T-helper 17 cell (primary cell): ENCODE results near the gene ZNF787. TPM values are rescaled to one million over a fixed set of nuclear protein-coding genes. Genes with fewer than 3 reads are reported as not detected.
A peak's percentile ranks its signal among the peaks of the same experiment; 100 is the strongest.

Experiments
- ATAC-seq: fragments of 150-1000 bp; cut with Tn5 transposase; 2 replicates; pipeline ENCODE4 v1.10.0; 2021; ENCODE audit warnings: mild to moderate bottlenecking, moderate library complexity
- DNase-seq, 3 donors: peaks; one replicate each; pipeline versions ENCODE4 v3.0.0 to v3.0.0-alpha.2; 2020 to 2021
- H3K9me3 ChIP-seq: one replicate; pipeline ENCODE4 v1.7.0; 2013; ENCODE audit warnings: low read length, mild to moderate bottlenecking; ENCODE audit not compliant: control insufficient read depth, poor library complexity, severe bottlenecking
- H3K27ac Mint-ChIP-seq: one replicate; pipeline ENCODE4 v1.8.0; 2022; ENCODE audit warnings: mild to moderate bottlenecking, moderate library complexity, mixed read lengths
- H3K27me3 Mint-ChIP-seq: one replicate; pipeline ENCODE4 v1.8.0; 2022; ENCODE audit warnings: mixed read lengths
- H3K36me3 Mint-ChIP-seq: one replicate; pipeline ENCODE4 v1.8.0; 2022; ENCODE audit warnings: low read depth, mixed read lengths
- H3K4me1 Mint-ChIP-seq: one replicate; pipeline ENCODE4 v1.8.0; 2022; ENCODE audit warnings: mild to moderate bottlenecking, mixed read lengths
- H3K4me3 Mint-ChIP-seq: one replicate; pipeline ENCODE4 v1.8.0; 2022; ENCODE audit warnings: mild to moderate bottlenecking, moderate library complexity, mixed read lengths
- total RNA-seq, 4 donors: library from RNA in 2 of 4; stranded (reverse) in 2 of 4; gene quantifications; one replicate each; pipeline ENCODE4 v1.2.3 and lab custom pipeline; 2022 to 2026

ZNF787 gene
- total RNA-seq, 2 donors from 2014 or later: 17.2 to 22.2 TPM

- Mint-ChIP-seq H3K27me3 (no peaks in the 10 kb centered on the region), H3K4me3 (peak overlapping the region; percentile 1), H3K4me1 (peaks cover 7% of the 10 kb centered on the region), H3K36me3 (no peaks in the 10 kb centered on the region), H3K27ac (no peak overlapping the region)
- H3K9me3 ChIP-seq: no peaks in the 10 kb centered on the region
- DNase-seq (no peak), ATAC-seq (no peak)
Measured at GRCh38 chr19:56124578-56124977, 3.5 kb upstream of the ZNF787 start.

- Mint-ChIP-seq H3K4me1 (peaks cover 16% of the 10 kb centered on the region), H3K4me3 (no peak overlapping the region), H3K27me3 (no peaks in the 10 kb centered on the region), H3K36me3 (no peaks in the 10 kb centered on the region), H3K27ac (no peak overlapping the region)
- no peak for ATAC-seq
- no peaks in the 10 kb centered on the region for H3K9me3 ChIP-seq
- no peak for DNase-seq
Measured at GRCh38 chr19:56123266-56123891, 2.3 kb upstream of the ZNF787 start.

- H3K36me3 Mint-ChIP-seq: no peaks in the 10 kb centered on the region
- peak overlapping the region; percentile 88 for H3K27ac Mint-ChIP-seq
- peaks cover 24% of the 10 kb centered on the region for H3K4me1 Mint-ChIP-seq
- H3K27me3 Mint-ChIP-seq: no peaks in the 10 kb centered on the region
- ATAC-seq (peak; percentile 33), DNase-seq (peak; percentile 71 to 86 (median 79))
- peak overlapping the region; percentile 94 for H3K4me3 Mint-ChIP-seq
- H3K9me3 ChIP-seq: no peaks in the 10 kb centered on the region
Measured at GRCh38 chr19:56120371-56121179, 520 bp downstream of the ZNF787 start.

- Mint-ChIP-seq H3K4me1 (peaks cover 26% of the 10 kb centered on the region), H3K36me3 (no peaks in the 10 kb centered on the region), H3K27ac (peak overlapping the region; percentile 65), H3K4me3 (peak overlapping the region; percentile 90), H3K27me3 (no peaks in the 10 kb centered on the region)
- H3K9me3 ChIP-seq: no peaks in the 10 kb centered on the region
- no peak for DNase-seq
- ATAC-seq: no peak
Measured at GRCh38 chr19:56120002-56120370, 1.1 kb downstream of the ZNF787 start.

GRCh38 chr19:56119582-56119978 is 1.5 kb downstream of the ZNF787 start:
- Mint-ChIP-seq H3K4me3 (peak overlapping the region; percentile 90), H3K4me1 (peaks cover 30% of the 10 kb centered on the region), H3K36me3 (no peaks in the 10 kb centered on the region), H3K27me3 (no peaks in the 10 kb centered on the region), H3K27ac (peak overlapping the region; percentile 65)
- ATAC-seq: no peak
- no peak for DNase-seq
- no peaks in the 10 kb centered on the region for H3K9me3 ChIP-seq

- peaks cover 33% of the 10 kb centered on the region for H3K4me1 Mint-ChIP-seq
- DNase-seq (no peak), ATAC-seq (no peak)
- H3K4me3 Mint-ChIP-seq: peak overlapping the region; percentile 90
- no peaks in the 10 kb centered on the region for H3K27me3 Mint-ChIP-seq
- peak overlapping the region; percentile 65 for H3K27ac Mint-ChIP-seq
- no peaks in the 10 kb centered on the region for H3K9me3 ChIP-seq
- no peaks in the 10 kb centered on the region for H3K36me3 Mint-ChIP-seq
Measured at GRCh38 chr19:56118666-56119581, 2.2 kb downstream of the ZNF787 start.

- Mint-ChIP-seq H3K36me3 (no peaks in the 10 kb centered on the region), H3K27ac (no peak overlapping the region), H3K4me1 (peaks cover 36% of the 10 kb centered on the region), H3K4me3 (no peak overlapping the region), H3K27me3 (no peaks in the 10 kb centered on the region)
- no peaks in the 10 kb centered on the region for H3K9me3 ChIP-seq
- ATAC-seq (no peak), DNase-seq (no peak)
Measured at GRCh38 chr19:56117889-56118288, 3.2 kb downstream of the ZNF787 start.

GRCh38 chr19:56117376-56117884 is 3.7 kb downstream of the ZNF787 start:
- H3K9me3 ChIP-seq: no peaks in the 10 kb centered on the region
- peak overlapping the region; percentile 7 for H3K4me3 Mint-ChIP-seq
- H3K27ac Mint-ChIP-seq: no peak overlapping the region
- ATAC-seq (no peak), DNase-seq (no peak)
- H3K27me3 Mint-ChIP-seq: no peaks in the 10 kb centered on the region
- no peaks in the 10 kb centered on the region for H3K36me3 Mint-ChIP-seq
- H3K4me1 Mint-ChIP-seq: peaks cover 40% of the 10 kb centered on the region

GRCh38 chr19:56116606-56117005 is 4.5 kb downstream of the ZNF787 start:
- H3K9me3 ChIP-seq: no peaks in the 10 kb centered on the region
- peaks cover 42% of the 10 kb centered on the region for H3K4me1 Mint-ChIP-seq
- H3K4me3 Mint-ChIP-seq: no peak overlapping the region
- peak overlapping the region; percentile 43 for H3K27ac Mint-ChIP-seq
- no peak for ATAC-seq
- no peaks in the 10 kb centered on the region for H3K36me3 Mint-ChIP-seq
- no peak for DNase-seq
- H3K27me3 Mint-ChIP-seq: no peaks in the 10 kb centered on the region

GRCh38 chr19:56115490-56115889 is 5.6 kb downstream of the ZNF787 start:
- no peak overlapping the region for H3K27ac Mint-ChIP-seq
- H3K27me3 Mint-ChIP-seq: no peaks in the 10 kb centered on the region
- no peak overlapping the region for H3K4me3 Mint-ChIP-seq
- no peaks in the 10 kb centered on the region for H3K36me3 Mint-ChIP-seq
- H3K4me1 Mint-ChIP-seq: peaks cover 42% of the 10 kb centered on the region
- no peaks in the 10 kb centered on the region for H3K9me3 ChIP-seq
- ATAC-seq: no peak
- no peak for DNase-seq

GRCh38 chr19:56114778-56115110 is 6.4 kb downstream of the ZNF787 start:
- H3K4me3 Mint-ChIP-seq: peak overlapping the region; percentile 70
- no peaks in the 10 kb centered on the region for H3K36me3 Mint-ChIP-seq
- H3K9me3 ChIP-seq: no peaks in the 10 kb centered on the region
- peak overlapping the region; percentile 84 for H3K27ac Mint-ChIP-seq
- no peaks in the 10 kb centered on the region for H3K27me3 Mint-ChIP-seq
- no peak for ATAC-seq
- peaks cover 40% of the 10 kb centered on the region for H3K4me1 Mint-ChIP-seq
- DNase-seq: no peak

- no peak for DNase-seq
- Mint-ChIP-seq H3K4me3 (no peak overlapping the region), H3K4me1 (peaks cover 36% of the 10 kb centered on the region), H3K36me3 (no peaks in the 10 kb centered on the region), H3K27ac (peak overlapping the region; percentile 84), H3K27me3 (no peaks in the 10 kb centered on the region)
- ATAC-seq: no peak
- H3K9me3 ChIP-seq: no peaks in the 10 kb centered on the region
Measured at GRCh38 chr19:56114051-56114777, 6.9 kb downstream of the ZNF787 start.
